ENCODE results near the gene CDAN1. TPM values are rescaled to one million over a fixed set of nuclear protein-coding genes. Genes with fewer than 3 reads are reported as not detected.

The CDAN1 gene
- total and polyA plus RNA-seq, 2 donors (not counting 3 experiments of a cell fraction or from before 2014, with no cell fraction given), result 7.2 to 23.4 TPM

GRCh38 chr15:42674472-42674871, 62.5 kb downstream of the CDAN1 start:
- ChIA-PET POLR2A (no interaction called here), CTCF (interaction anchor here (2.1 kb wide), 1 partner anchor 252 kb away, joined by 5 read pairs; no protein-coding TSS in a partner anchor)
- no TSS peak for BruUV-seq (replicated peaks)
- no peak for DNase-seq (ENCODE audit: low read depth, low spot score)
- intact Hi-C loops (cut with micrococcal nuclease) (no loop called here), dilution Hi-C loops (cut with MboI; ENCODE audit: extremely low pct_ligation_motif_present, low sequenced_read_pairs) (no loop called here)
- FAIRE-seq, result no peak
- Histone ChIP-seq H4K20me1 (replicated peaks; ENCODE audit: control insufficient read depth, extremely low read depth, insufficient read depth, low read length) (no peaks in the 10 kb centered on the region), H3K9me3 (replicated peaks; ENCODE audit: control insufficient read depth, insufficient read depth, low read length) (no peaks in the 10 kb centered on the region), H3K9me1 (replicated peaks; ENCODE audit: control insufficient read depth, extremely low read depth, insufficient read depth, low read length) (no peaks in the 10 kb centered on the region), H2AFZ (ENCODE audit: low read depth, low read length) (no peak overlapping the region), H3K9ac (replicated peaks; ENCODE audit: extremely low read depth, insufficient read depth, low read length) (no peak overlapping the region), H3K4me2 (ENCODE audit: insufficient read depth, low read length) (no peak overlapping the region), H3K27me3 (ENCODE audit: control insufficient read depth in 2 of 2, insufficient read depth in 2 of 2, low read length in 2 of 2) (no peaks in the 10 kb centered on the region), H3K79me2 (ENCODE audit: control insufficient read depth, insufficient read depth, low read length) (no peaks in the 10 kb centered on the region), H3K36me3 (ENCODE audit: control insufficient read depth in 2 of 2, extremely low read depth in 1 of 2, insufficient read depth in 2 of 2, low read length in 2 of 2) (peaks cover 0 to 3% of the 10 kb centered on the region in 2 experiments), H3K4me1 (ENCODE audit: control insufficient read depth, extremely low read depth, insufficient read depth, low read length) (no peaks in the 10 kb centered on the region), H3K27ac (ENCODE audit: insufficient read depth, low read depth, low read length) (no peak overlapping the region), H3K4me3 (replicated peaks in 1 of 3; ENCODE audit: insufficient read depth in 1 of 3, low read depth in 1 of 3, low read length in 3 of 3) (no peak overlapping the region)
- TF ChIP-seq GATA2 (IDR thresholded peaks at IDR 0.05; ENCODE audit: insufficient read depth, insufficient read length, low read depth, low read length) (no peak), MYC (IDR thresholded peaks at IDR 0.05; ENCODE audit: low read depth, low read length) (no peak), POLR2A (IDR thresholded peaks at IDR 0.05; ENCODE audit: low read depth, low read length) (no peak), EZH2 (IDR thresholded peaks at IDR 0.05; ENCODE audit: borderline replicate concordance, low read depth, low read length, severe bottlenecking) (no peak), CTCF (IDR thresholded peaks at IDR 0.05; ENCODE audit: extremely low read depth in 1 of 2, insufficient read depth in 1 of 2, low read depth in 1 of 2, low read length in 2 of 2) (no peak), FOS (IDR thresholded peaks at IDR 0.05; ENCODE audit: borderline replicate concordance, insufficient read depth, low read length) (no peak), POLR2AphosphoS5 (IDR thresholded peaks at IDR 0.05; ENCODE audit: insufficient read depth, low read depth, low read length) (no peak), JUN (IDR thresholded peaks at IDR 0.05; ENCODE audit: borderline replicate concordance, insufficient read depth, insufficient read length, low read depth) (no peak)
- TF ChIP-seq, protein P1, sequence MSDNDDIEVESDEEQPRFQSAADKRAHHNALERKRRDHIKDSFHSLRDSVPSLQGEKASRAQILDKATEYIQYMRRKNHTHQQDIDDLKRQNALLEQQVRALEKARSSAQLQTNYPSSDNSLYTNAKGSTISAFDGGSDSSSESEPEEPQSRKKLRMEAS (IDR thresholded peaks at IDR 0.05; ENCODE audit: insufficient read depth, insufficient read length), result no peak

Other genes starting within 250 kb of the CDAN1 start
- gene ZNF106, start 246.0 kb downstream of the CDAN1 start, total RNA-seq, result 51.2 and 53.5 TPM in 2 replicates
- 16.7 and 18.9 TPM in 2 replicates for gene ZNF106, start 246.0 kb downstream of the CDAN1 start, polyA plus RNA-seq
- gene SNAP23, start 241.5 kb downstream of the CDAN1 start, total RNA-seq, result 126 and 141 TPM in 2 replicates
- gene SNAP23, start 241.5 kb downstream of the CDAN1 start, polyA plus RNA-seq, result 56.5 and 152 TPM in 2 replicates
- 32.8 and 39.2 TPM in 2 replicates for gene LRRC57, start 188.3 kb downstream of the CDAN1 start, total RNA-seq
- 11.2 and 13.4 TPM in 2 replicates for gene LRRC57, start 188.3 kb downstream of the CDAN1 start, polyA plus RNA-seq
- gene HAUS2, start 188.3 kb downstream of the CDAN1 start, total RNA-seq, result 33.5 and 37.8 TPM in 2 replicates
- 9.9 and 12.6 TPM in 2 replicates for gene HAUS2, start 188.3 kb downstream of the CDAN1 start, polyA plus RNA-seq
- 17.2 and 17.5 TPM in 2 replicates for gene STARD9, start 161.5 kb downstream of the CDAN1 start, total RNA-seq
- 3.7 and 4.6 TPM in 2 replicates for gene STARD9, start 161.5 kb downstream of the CDAN1 start, polyA plus RNA-seq
- gene TTBK2, start 183.7 kb upstream of the CDAN1 start, total RNA-seq, result 16.9 and 17.1 TPM in 2 replicates
- 3.5 and 4.4 TPM in 2 replicates for gene TTBK2, start 183.7 kb upstream of the CDAN1 start, polyA plus RNA-seq